LHCN-M2 (cell line): Measurements from ENCODE around the gene STAC3. TPM values are rescaled to one million over a fixed set of nuclear protein-coding genes. Genes with fewer than 3 reads are reported as not detected.
A peak's percentile ranks its signal among the peaks of the same experiment; 100 is the strongest.

Experiments used
- DNase-seq: peaks from one replicate; pipeline ENCODE4 v3.0.0-alpha.2; 2012; ENCODE audit warnings: low read depth
- total RNA-seq: library from RNA; depleted of rRNA; stranded (reverse); fragments of >200 nt; gene quantifications from 2 replicates; pipeline ENCODE4 v1.2.3, GENCODE V29; 2014

Gene STAC3
- total RNA-seq, 1 experiment from 2014 or later, result 29.8 TPM

GRCh38 chr12:57236201-57236924 lies 14.6 kb downstream of the STAC3 start:
- no peak for DNase-seq

- DNase-seq, result no peak
These were observed 15.3 kb downstream of the STAC3 start for GRCh38 chr12:57235728-57236131.

GRCh38 chr12:57235017-57235727 lies 15.8 kb downstream of the STAC3 start:
- DNase-seq, result no peak

GRCh38 chr12:57234571-57235016 lies 16.4 kb downstream of the STAC3 start:
- DNase-seq, result no peak

GRCh38 chr12:57234233-57234570 lies 16.8 kb downstream of the STAC3 start:
- DNase-seq, result no peak

GRCh38 chr12:57233357-57234232 lies 17.4 kb downstream of the STAC3 start:
- DNase-seq, result no peak

- no peak for DNase-seq
These were observed 18.7 kb downstream of the STAC3 start for GRCh38 chr12:57232156-57232756.

- DNase-seq, result no peak
These were observed 19.5 kb downstream of the STAC3 start for GRCh38 chr12:57231276-57232021.

GRCh38 chr12:57230381-57231155 lies 20.4 kb downstream of the STAC3 start:
- no peak for DNase-seq

- peak; percentile 93 for DNase-seq
These were observed 21.2 kb downstream of the STAC3 start, which contains the start of gene SHMT2 for GRCh38 chr12:57229634-57230380. SHMT2 (plus strand) TSS chr12:57229711; CDS start chr12:57229779, 68 bp downstream.

- no peak for DNase-seq
These were observed 21.8 kb downstream of the STAC3 start for GRCh38 chr12:57229046-57229633.

GRCh38 chr12:57227315-57228115 lies 23.5 kb downstream of the STAC3 start:
- DNase-seq, result no peak

- no peak for DNase-seq
These were observed 24.2 kb downstream of the STAC3 start for GRCh38 chr12:57226588-57227314.

GRCh38 chr12:57225680-57226210 lies 25.2 kb downstream of the STAC3 start:
- DNase-seq, result no peak

- no peak for DNase-seq
These were observed 25.9 kb downstream of the STAC3 start for GRCh38 chr12:57224973-57225679.

- DNase-seq, result no peak
These were observed 26.6 kb downstream of the STAC3 start for GRCh38 chr12:57224278-57224972.
